Heart left ventricle (tissue), 16 donors: ENCODE data around the gene EOGT. TPM values are rescaled to one million over a fixed set of nuclear protein-coding genes. Genes with fewer than 3 reads are reported as not detected.
A peak's percentile ranks its signal among the peaks of the same experiment; 100 is the strongest.

Experiments used
- ATAC-seq, 4 donors: fragments of 200-7000 bp; cut with Tn5 transposase; one replicate each; pipeline ENCODE4 v1.9.1; 2020 to 2022; ENCODE audit warnings: moderate library complexity in 4 of 4, mild to moderate bottlenecking in 3 of 4, moderate number of reproducible peaks in 1 of 4
- DNase-seq, 5 donors: peaks; one replicate each; pipeline ENCODE4 v3.0.0-alpha.2; 2020
- H3K27ac ChIP-seq, 12 donors: fragments of 200-600 bp; sonication (generic) in 4 of 12; one replicate each; pipeline versions ENCODE4 v1.5.0 to v1.8.0; 2016 to 2022; ENCODE audit warnings: mild to moderate bottlenecking in 2 of 12
- H3K27me3 ChIP-seq, 9 donors: fragments of 200-600 bp; sonication (generic) in 2 of 9; one replicate each; pipeline versions ENCODE4 v1.5.1 to v1.8.0; 2016 to 2022; ENCODE audit warnings: mild to moderate bottlenecking in 3 of 9
- H3K36me3 ChIP-seq, 9 donors: fragments of 200-600 bp; sonication (generic) in 2 of 9; one replicate each; pipeline versions ENCODE4 v1.5.0 to v1.8.0; 2018 to 2022; ENCODE audit warnings: mild to moderate bottlenecking in 2 of 9
- H3K4me1 ChIP-seq, 12 donors: fragments of 200-600 bp; sonication (generic) in 4 of 12; one replicate each; pipeline versions ENCODE4 v1.5.0 to v1.8.0; 2016 to 2022; ENCODE audit warnings: mild to moderate bottlenecking in 3 of 12
- H3K4me3 ChIP-seq, 12 donors: fragments of 200-600 bp; sonication (generic) in 4 of 12; one replicate each; pipeline versions ENCODE4 v1.5.0 to v1.8.0; 2017 to 2022; ENCODE audit warnings: mild to moderate bottlenecking in 9 of 12, moderate library complexity in 4 of 12
- H3K9me3 ChIP-seq, 12 donors: fragments of 200-600 bp; sonication (generic) in 4 of 12; one replicate each; pipeline versions ENCODE4 v1.5.0 to v1.8.0; 2016 to 2022; ENCODE audit warnings: mild to moderate bottlenecking in 1 of 12
- POLR2A ChIP-seq, 2 donors: fragments of 450-650 bp; IDR thresholded peaks; one replicate each; pipeline ENCODE4 v1.6.1; 2017; ENCODE audit warnings: antibody characterized with exemption in 2 of 2, mild to moderate bottlenecking in 2 of 2, moderate library complexity in 2 of 2
- WGBS, 4 donors: extraction: QIAGEN DNeasy Blood & Tissue Kit in 2 of 4; methylation state at CpG; one replicate each; pipeline versions ENCODE4 v1.1.5 to v1.1.7; 2013 to 2018; 5-methylcytosine and 5-hydroxymethylcytosine counted together
- intact Hi-C, 10 donors: fragments of 100-400 bp; cut with DNase I; formaldehyde crosslinking; loops; one replicate each; pipeline versions ENCODE4 v1.11.1 to v1.14.2; 2022
- polyA plus RNA-seq, 2 donors: library from polyadenylated mRNA; stranded (reverse); fragments of 200-250 nt; gene quantifications; one replicate each; pipeline ENCODE4 v1.2.3, GENCODE V29; 2013
- total RNA-seq, 9 donors: library from RNA; depleted of rRNA in 2 of 9; stranded (reverse); fragments of >200 nt in 2 of 9; fragmentation: NEBNext Ultra II Directional in 3 of 9; extraction: Animal tissue kit (Norgen Biotek cat#: 25700) in 3 of 9; gene quantifications; one replicate each; pipeline versions ENCODE4 v1.1.0 to v1.2.4, GENCODE V29; 2016 to 2023
- TF ChIP-seq, protein P1 (sequence below), 12 donors: fragments of 200-600 bp; sonication (generic) in 4 of 12; IDR thresholded peaks; one replicate each; pipeline versions ENCODE4 v1.5.0 to v1.8.0; 2018 to 2022; ENCODE audit warnings: antibody characterized with exemption in 12 of 12, mild to moderate bottlenecking in 5 of 12
- donor health status: ischemic (EF 13 %, LVEDD 7.1; RV severe dilation, severe dysfunction).
- donor health status: healthy with polysubstance abuse.
- donor health status: DM: no; HTN: yes; CAD: no.
- donor health status: DM: no; HTN: no; CAD: no.
- donor health status: ischemic (EF 25% LVEDD 6.9; RV normal size, moderate dysfunction).
- donor health status: ischemic (EF 25% LVEDD 5.7; RV mildly dilated, moderate dysfunction).
- donor health status: healthy.
- donor health status: DM: yes; HTN: yes; CAD: no.
- donor health status: ischemic (EF 35%, LVEDD 5.7; RV mildly dilated, moderate dysfunction).
- donor health status: nonischemic (EF 11% LVEDD 7.7; RV severe dilation, severe dysfunction).
- donor health status: DM: yes; HTN: yes; CAD: no.
- donor health status: PGD.
- donor health status: ischemic (EF 29% LVEDD 5.4; RV normal size, mild dysfunction).
- donor health status: nonischemic (EF 23%, LVEDD 6.1; RV moderate dilation, normal function).

Gene EOGT
- total and polyA plus RNA-seq, 11 donors = 13.4 to 53.1 (median 33.9) TPM

DNA sequence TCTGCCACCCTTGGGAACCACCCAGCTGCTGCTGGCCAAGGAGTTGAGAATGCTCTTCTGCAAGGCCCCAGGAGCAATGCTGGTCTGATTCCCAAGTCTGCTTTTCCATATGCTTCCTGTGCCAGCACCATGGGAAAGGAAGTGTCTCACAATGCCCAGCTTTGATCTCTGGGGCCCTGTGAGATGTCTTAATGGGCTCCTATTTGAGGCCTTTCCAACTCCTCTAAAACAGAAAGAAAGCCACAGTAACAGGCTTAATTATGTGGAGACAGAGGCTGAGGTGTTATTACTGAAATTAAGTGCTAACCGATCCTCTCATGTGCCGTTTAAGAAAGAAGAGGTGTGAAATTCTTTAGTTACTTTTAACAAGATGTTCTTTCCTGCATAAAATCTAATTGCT is 4.5 kb downstream of the EOGT start:
- peak overlapping the region in 8 of 12 donors; percentile 12 to 55 (median 20) for H3K27ac ChIP-seq
- no peaks in the 10 kb centered on the region for H3K9me3 ChIP-seq
- H3K4me3 ChIP-seq = peak overlapping the region in 1 of 12 donors; percentile 4
- 49 to 63% (median 62%) methylated on average over 2 of the region's 2 CpGs for WGBS, 4 donors
- H3K36me3 ChIP-seq = peaks cover 0 to 77% (median 55%) of the 10 kb centered on the region in 9 donors
- DNase-seq = no peak
- intact Hi-C loops = no loop called here
- no peak for ATAC-seq
- H3K27me3 ChIP-seq = no peaks in the 10 kb centered on the region
- peaks cover 0 to 38% (median 13%) of the 10 kb centered on the region in 12 donors for H3K4me1 ChIP-seq
- no peak for TF ChIP-seq POLR2A (IDR thresholded peaks at IDR 0.05)
- TF ChIP-seq, protein P1, sequence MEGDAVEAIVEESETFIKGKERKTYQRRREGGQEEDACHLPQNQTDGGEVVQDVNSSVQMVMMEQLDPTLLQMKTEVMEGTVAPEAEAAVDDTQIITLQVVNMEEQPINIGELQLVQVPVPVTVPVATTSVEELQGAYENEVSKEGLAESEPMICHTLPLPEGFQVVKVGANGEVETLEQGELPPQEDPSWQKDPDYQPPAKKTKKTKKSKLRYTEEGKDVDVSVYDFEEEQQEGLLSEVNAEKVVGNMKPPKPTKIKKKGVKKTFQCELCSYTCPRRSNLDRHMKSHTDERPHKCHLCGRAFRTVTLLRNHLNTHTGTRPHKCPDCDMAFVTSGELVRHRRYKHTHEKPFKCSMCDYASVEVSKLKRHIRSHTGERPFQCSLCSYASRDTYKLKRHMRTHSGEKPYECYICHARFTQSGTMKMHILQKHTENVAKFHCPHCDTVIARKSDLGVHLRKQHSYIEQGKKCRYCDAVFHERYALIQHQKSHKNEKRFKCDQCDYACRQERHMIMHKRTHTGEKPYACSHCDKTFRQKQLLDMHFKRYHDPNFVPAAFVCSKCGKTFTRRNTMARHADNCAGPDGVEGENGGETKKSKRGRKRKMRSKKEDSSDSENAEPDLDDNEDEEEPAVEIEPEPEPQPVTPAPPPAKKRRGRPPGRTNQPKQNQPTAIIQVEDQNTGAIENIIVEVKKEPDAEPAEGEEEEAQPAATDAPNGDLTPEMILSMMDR (IDR thresholded peaks at IDR 0.05) = no peak

DNA sequence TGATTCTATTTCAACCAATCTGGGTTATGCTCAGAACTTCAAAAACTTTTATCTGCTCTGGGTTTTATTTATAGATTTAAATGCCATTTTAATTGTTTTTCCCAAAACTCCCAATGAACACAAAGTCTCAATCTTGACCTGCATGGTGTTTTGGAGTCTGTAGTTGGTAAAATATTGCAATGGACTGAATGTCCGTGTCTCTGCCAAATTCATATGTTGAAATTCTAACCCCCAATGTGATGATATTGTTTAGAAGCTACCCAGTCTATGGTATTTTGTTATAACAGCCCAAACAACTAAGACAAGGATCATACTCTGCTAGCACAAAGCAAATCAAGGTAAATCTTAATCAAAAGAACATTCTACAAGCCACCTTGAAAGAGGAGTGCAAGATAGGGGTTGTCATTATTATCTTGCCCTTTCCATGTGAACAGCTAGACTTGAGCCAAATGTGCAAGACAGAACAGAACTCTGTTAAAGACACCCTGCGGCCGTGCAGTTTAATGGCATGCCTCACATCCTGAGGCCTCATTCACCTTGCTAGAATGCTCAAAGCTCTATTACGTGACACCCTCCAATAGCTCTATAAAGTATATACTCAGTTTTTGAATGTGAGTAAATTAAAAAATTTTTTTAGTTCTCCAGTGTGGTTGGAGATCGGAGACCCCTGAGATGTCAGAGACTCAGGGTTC is 7.5 kb downstream of the EOGT start:
- intact Hi-C loops = no loop called here
- TF ChIP-seq, protein P1 (IDR thresholded peaks at IDR 0.05) = no peak
- TF ChIP-seq POLR2A (IDR thresholded peaks at IDR 0.05) = no peak
- Histone ChIP-seq H3K36me3 (peaks cover 0 to 99% (median 86%) of the 10 kb centered on the region in 9 donors), H3K27me3 (no peaks in the 10 kb centered on the region), H3K27ac (peak overlapping the region in 5 of 12 donors; percentile 5 to 57 (median 23)), H3K4me3 (no peak overlapping the region), H3K4me1 (peaks cover 0 to 27% (median 6%) of the 10 kb centered on the region in 12 donors), H3K9me3 (no peaks in the 10 kb centered on the region)
- 80 to 94% (median 84%) methylated on average over 5 of the region's 5 CpGs for WGBS, 4 donors
- ATAC-seq (peak in 1 of 4 donors; percentile 20), DNase-seq (no peak)

DNA sequence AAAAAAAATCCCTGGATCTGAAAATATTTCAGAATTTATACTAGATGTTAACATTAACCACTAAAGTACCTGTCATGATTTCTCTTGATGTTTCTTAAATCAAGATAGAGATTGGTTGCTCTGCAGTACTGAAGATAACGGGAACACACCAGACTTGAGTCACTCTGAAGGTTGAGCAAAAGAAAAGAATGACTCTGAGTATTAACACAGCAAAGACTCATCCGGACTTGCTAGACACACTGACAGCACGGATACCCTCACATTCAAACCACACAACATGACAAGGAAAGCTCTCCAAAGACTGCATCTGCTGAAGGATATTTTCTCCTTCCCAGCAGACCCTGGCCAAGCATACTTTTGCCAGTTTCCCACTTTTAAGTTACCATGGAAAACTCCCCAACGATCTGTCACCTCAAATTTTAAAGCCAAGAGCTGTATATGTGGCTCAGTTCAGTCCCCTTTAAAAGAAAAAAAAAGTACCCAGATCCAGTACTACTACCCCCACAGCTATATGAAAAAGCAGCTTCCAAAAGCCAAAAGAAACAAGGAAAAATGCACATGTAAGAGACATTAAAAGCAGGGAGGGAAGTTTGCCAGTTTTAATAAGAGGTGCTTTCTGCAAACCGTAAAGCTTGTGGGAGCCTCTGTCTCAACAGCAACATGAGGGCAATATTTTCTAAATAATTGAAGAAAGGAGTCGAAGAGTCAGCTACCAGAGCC is 8.3 kb downstream of the EOGT start:
- ATAC-seq = no peak
- WGBS, 4 donors = 81 to 87% (median 82%) methylated on average over 6 of the region's 6 CpGs
- peak overlapping the region in 6 of 12 donors; percentile 19 to 57 (median 40) for H3K27ac ChIP-seq
- no peak overlapping the region for H3K4me3 ChIP-seq
- H3K36me3 ChIP-seq = peaks cover 0 to 99% (median 88%) of the 10 kb centered on the region in 9 donors
- no peaks in the 10 kb centered on the region for H3K9me3 ChIP-seq
- H3K4me1 ChIP-seq = peaks cover 0 to 20% (median 4%) of the 10 kb centered on the region in 12 donors
- no peaks in the 10 kb centered on the region for H3K27me3 ChIP-seq
- intact Hi-C loops = no loop called here
- TF ChIP-seq, protein P1 (IDR thresholded peaks at IDR 0.05) = no peak
- no peak for TF ChIP-seq POLR2A (IDR thresholded peaks at IDR 0.05)
- DNase-seq = no peak

DNA sequence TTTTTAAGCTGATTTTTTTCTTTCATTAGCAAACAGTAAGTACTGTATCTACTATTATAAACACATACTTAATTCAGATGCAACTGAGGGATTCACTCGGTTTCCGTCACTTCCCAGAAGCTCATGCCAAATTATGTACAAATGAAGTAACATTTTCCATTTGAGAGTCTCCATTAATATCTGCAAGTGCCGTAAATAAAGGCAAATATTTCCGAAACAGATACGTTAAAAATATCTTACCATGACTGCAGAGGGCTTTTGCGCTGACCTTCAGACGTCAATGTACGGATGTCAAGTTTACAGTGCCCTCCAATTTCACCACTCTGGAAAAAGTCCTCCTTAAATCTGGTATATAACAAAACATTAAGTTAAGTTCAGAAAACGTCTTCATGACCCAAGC is 9.3 kb downstream of the EOGT start:
- no peaks in the 10 kb centered on the region for H3K9me3 ChIP-seq
- peak in 1 of 4 donors; percentile 65 for ATAC-seq
- H3K36me3 ChIP-seq = peaks cover 0 to 100% (median 90%) of the 10 kb centered on the region in 9 donors
- no peak overlapping the region for H3K4me3 ChIP-seq
- peak overlapping the region in 5 of 12 donors; percentile 42 to 57 (median 46) for H3K27ac ChIP-seq
- TF ChIP-seq, protein P1 (IDR thresholded peaks at IDR 0.05) = no peak
- no peak for TF ChIP-seq POLR2A (IDR thresholded peaks at IDR 0.05)
- peaks cover 0 to 18% (median 0%) of the 10 kb centered on the region in 12 donors for H3K4me1 ChIP-seq
- no peaks in the 10 kb centered on the region for H3K27me3 ChIP-seq
- WGBS, 4 donors = 78 to 87% (median 81%) methylated on average over 9 of the region's 9 CpGs
- intact Hi-C loops = no loop called here
- no peak for DNase-seq
